Natural killer cell (primary cell): ENCODE results near the gene TLDC2. TPM values are rescaled to one million over a fixed set of nuclear protein-coding genes. Genes with fewer than 3 reads are reported as not detected.

Source experiments
- ATAC-seq, 3 donors: fragments of 150-1000 bp in 2 of 3; fragments of 200-7000 bp in 1 of 3; cut with Tn5 transposase; 1 replicate in 1 of 3; 2 replicates in 2 of 3; pipeline ENCODE4 v1.10.0; 2021; ENCODE audit warnings: mild to moderate bottlenecking in 2 of 3, moderate library complexity in 2 of 3
- DNase-seq, 2 donors: peaks; one replicate each; pipeline versions ENCODE4 v3.0.0 to v3.0.0-alpha.2; 2013 to 2021; ENCODE audit warnings: mixed read lengths in 1 of 2
- H3K27ac ChIP-seq: one replicate; pipeline ENCODE4 v1.5.1; 2013; ENCODE audit warnings: mild to moderate bottlenecking, low read length
- H3K27me3 ChIP-seq: one replicate; pipeline ENCODE4 v1.6.1; 2013; ENCODE audit warnings: low read length; ENCODE audit not compliant: control insufficient read depth, insufficient read depth
- H3K36me3 ChIP-seq: one replicate; pipeline ENCODE4 v1.6.1; 2013; ENCODE audit warnings: low read length; ENCODE audit not compliant: control insufficient read depth, insufficient read depth
- H3K4me1 ChIP-seq: one replicate; pipeline ENCODE4 v1.6.1; 2013; ENCODE audit warnings: low read length; ENCODE audit not compliant: control insufficient read depth, insufficient read depth
- H3K4me3 ChIP-seq: one replicate; pipeline ENCODE4 v1.5.1; 2013; ENCODE audit warnings: low read length
- H3K9me3 ChIP-seq: one replicate; pipeline ENCODE4 v1.6.1; 2013; ENCODE audit warnings: low read length; ENCODE audit not compliant: control insufficient read depth, insufficient read depth
- H3K27ac Mint-ChIP-seq, 2 donors: one replicate each; pipeline ENCODE4 v1.8.0; 2022; ENCODE audit warnings: mild to moderate bottlenecking in 2 of 2, mixed read lengths in 2 of 2, moderate library complexity in 1 of 2
- H3K27me3 Mint-ChIP-seq, 2 donors: one replicate each; pipeline ENCODE4 v1.8.0; 2022; ENCODE audit warnings: low read depth in 2 of 2, mixed read lengths in 2 of 2
- H3K36me3 Mint-ChIP-seq: one replicate; pipeline ENCODE4 v1.8.0; 2022; ENCODE audit warnings: mixed read lengths
- H3K4me1 Mint-ChIP-seq, 2 donors: one replicate each; pipeline ENCODE4 v1.8.0; 2022; ENCODE audit warnings: mixed read lengths in 2 of 2
- H3K4me3 Mint-ChIP-seq: one replicate; pipeline ENCODE4 v1.8.0; 2022; ENCODE audit warnings: mild to moderate bottlenecking, moderate library complexity, mixed read lengths
- H3K9me3 Mint-ChIP-seq, 2 donors: one replicate each; pipeline ENCODE4 v1.8.0; 2022; ENCODE audit warnings: mixed read lengths in 2 of 2
- WGBS: methylation state at CpG from one replicate; pipeline ENCODE4 v1.1.7; 2013; ENCODE audit warnings: missing lambda C conversion rate; ENCODE audit not compliant: insufficient coverage; 5-methylcytosine and 5-hydroxymethylcytosine counted together
- intact Hi-C: fragments of 100-400 bp; cut with micrococcal nuclease; formaldehyde crosslinking; loops from one replicate; pipeline ENCODE4 v1.14.2; 2022
- total RNA-seq, 4 donors: library from RNA; stranded (reverse); fragments of 120-200 nt in 1 of 4; gene quantifications; one replicate each; pipeline versions ENCODE4 v1.2.3 to v1.2.4, GENCODE V29; 2013 to 2022
- TF ChIP-seq, protein P1 (sequence below): fragments of 200-600 bp; IDR thresholded peaks from one replicate; pipeline ENCODE4 v1.8.0; 2022; ENCODE audit warnings: antibody characterized with exemption

Gene TLDC2
- total RNA-seq, 3 donors from 2014 or later (not counting 1 experiment from before 2014, with no cell fraction given) = 1.4 TPM; not detected in 2

DNA sequence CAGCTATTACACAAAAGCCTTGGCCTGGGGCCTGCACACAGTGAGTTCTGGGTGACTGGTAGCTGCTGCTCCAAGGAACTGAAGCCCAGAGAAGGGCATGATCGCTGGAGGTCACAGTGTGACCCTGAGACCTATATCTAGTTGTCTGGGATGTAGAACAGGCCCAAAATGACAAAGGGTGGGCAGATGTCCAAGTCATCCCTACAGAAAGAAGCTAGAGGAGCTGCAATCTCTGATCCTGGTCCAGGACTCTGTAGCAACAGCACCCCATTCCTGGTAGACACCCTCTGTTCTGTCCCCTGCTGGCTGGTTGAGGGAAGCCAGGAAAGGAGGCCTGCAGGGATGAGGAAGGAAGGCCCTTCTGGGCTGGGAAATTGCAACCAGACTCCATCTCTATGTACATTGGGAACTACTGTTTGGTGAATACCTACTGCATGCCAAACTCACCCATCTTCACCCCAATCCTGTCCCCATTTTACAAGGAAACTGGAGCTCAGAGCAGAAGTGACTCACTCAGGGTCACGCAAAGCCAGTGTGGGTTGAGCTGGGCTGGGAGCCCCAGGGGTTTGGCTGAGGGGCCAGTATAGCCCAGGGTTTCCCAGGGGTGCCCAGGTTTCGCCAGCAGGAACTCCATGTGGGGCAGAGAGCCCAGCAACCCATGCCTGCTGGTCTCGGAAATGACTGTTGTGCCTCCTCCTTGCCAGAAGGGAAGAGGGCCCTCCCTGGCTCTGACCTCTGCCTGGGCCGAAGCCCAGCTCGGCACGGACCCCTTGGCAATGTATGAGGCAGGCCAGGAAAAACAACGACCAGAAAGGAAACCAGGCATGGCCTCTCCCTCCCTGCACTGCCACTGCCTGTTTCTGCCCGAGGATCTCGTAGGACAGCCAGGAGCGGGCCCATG is 44.9 kb upstream of the TLDC2 start:
- peaks cover 16% of the 10 kb centered on the region for H3K4me1 ChIP-seq
- ATAC-seq = no peak
- Mint-ChIP-seq H3K4me3 (no peak overlapping the region), H3K27ac (no peak overlapping the region), H3K4me1 (peaks cover 0 to 12% of the 10 kb centered on the region in 2 donors), H3K27me3 (no peaks in the 10 kb centered on the region), H3K9me3 (no peaks in the 10 kb centered on the region), H3K36me3 (no peaks in the 10 kb centered on the region)
- H3K9me3 ChIP-seq = no peaks in the 10 kb centered on the region
- WGBS = 93% methylated on average over 11 of the region's 11 CpGs
- no peak for DNase-seq
- TF ChIP-seq, protein P1, sequence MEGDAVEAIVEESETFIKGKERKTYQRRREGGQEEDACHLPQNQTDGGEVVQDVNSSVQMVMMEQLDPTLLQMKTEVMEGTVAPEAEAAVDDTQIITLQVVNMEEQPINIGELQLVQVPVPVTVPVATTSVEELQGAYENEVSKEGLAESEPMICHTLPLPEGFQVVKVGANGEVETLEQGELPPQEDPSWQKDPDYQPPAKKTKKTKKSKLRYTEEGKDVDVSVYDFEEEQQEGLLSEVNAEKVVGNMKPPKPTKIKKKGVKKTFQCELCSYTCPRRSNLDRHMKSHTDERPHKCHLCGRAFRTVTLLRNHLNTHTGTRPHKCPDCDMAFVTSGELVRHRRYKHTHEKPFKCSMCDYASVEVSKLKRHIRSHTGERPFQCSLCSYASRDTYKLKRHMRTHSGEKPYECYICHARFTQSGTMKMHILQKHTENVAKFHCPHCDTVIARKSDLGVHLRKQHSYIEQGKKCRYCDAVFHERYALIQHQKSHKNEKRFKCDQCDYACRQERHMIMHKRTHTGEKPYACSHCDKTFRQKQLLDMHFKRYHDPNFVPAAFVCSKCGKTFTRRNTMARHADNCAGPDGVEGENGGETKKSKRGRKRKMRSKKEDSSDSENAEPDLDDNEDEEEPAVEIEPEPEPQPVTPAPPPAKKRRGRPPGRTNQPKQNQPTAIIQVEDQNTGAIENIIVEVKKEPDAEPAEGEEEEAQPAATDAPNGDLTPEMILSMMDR = no peak
- no peak overlapping the region for H3K4me3 ChIP-seq
- intact Hi-C loops = no loop called here
- H3K27me3 ChIP-seq = no peaks in the 10 kb centered on the region
- H3K36me3 ChIP-seq = no peaks in the 10 kb centered on the region
- H3K27ac ChIP-seq = no peak overlapping the region

DNA sequence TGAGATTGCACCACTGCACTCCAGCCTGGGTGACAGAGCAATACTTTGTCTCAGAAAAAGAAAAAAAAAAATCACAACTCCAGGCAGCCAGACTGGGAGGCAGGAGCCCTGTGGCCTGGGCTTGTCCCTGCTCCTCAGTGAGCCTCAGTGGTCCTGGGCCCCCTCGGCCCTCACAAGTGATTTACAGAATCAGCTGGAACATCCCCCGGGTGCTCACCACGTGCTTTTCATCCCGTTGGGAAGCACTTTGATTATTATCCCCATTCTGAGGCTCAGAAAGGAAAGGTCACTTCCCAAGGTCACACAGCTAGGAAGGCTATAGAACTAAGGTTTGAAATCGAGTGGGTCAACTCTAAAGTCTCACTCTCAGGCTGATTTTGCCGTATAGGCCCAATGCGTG is 43.1 kb upstream of the TLDC2 start:
- no peaks in the 10 kb centered on the region for H3K27me3 Mint-ChIP-seq
- H3K4me3 ChIP-seq = no peak overlapping the region
- ATAC-seq (no peak), DNase-seq (no peak)
- TF ChIP-seq, protein P1 = no peak
- no peaks in the 10 kb centered on the region for H3K36me3 Mint-ChIP-seq
- no peaks in the 10 kb centered on the region for H3K27me3 ChIP-seq
- no peak overlapping the region for H3K27ac ChIP-seq
- peaks cover 0 to 18% of the 10 kb centered on the region in 2 donors for H3K4me1 Mint-ChIP-seq
- intact Hi-C loops = no loop called here
- WGBS = 96% methylated on average over 7 of the region's 7 CpGs
- no peaks in the 10 kb centered on the region for H3K36me3 ChIP-seq
- H3K9me3 Mint-ChIP-seq = no peaks in the 10 kb centered on the region
- H3K4me3 Mint-ChIP-seq = no peak overlapping the region
- no peaks in the 10 kb centered on the region for H3K9me3 ChIP-seq
- peaks cover 27% of the 10 kb centered on the region for H3K4me1 ChIP-seq
- H3K27ac Mint-ChIP-seq = no peak overlapping the region

DNA sequence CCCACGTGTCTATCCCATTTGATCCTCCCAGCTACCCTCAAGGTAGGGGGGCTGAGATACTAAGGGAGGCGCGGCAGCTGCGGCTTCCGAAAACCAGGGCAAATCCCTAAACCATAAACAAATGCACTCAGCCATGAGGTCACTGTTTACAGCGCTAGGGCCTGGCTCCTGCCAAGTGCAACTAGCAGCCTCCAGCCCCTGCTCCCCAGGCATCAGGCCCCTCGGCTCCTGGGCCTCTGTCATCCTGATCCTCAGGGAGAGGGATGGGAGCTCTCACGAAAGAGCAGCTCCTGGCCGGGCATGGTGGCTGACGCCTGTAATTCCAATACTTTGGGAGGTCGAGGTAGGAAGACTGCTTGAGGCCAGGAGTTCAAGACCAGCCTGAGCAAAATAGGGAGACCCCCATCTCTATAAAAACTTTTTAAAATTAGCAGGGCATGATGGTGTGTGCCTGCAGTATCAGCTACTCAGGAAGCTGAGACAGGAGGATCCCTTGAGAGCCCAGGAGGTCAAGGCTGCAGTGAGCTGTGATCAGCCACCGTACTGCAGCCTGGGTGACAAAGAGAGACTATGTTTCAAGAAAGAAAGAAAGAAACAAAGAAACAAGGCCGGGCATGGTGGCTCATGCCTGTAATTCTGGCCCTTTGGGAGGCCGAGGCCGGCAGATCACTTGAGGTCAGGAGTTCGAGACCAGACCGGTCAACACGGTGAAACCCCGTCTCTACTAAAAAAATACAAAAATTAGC is 42.5 kb upstream of the TLDC2 start:
- DNase-seq = no peak
- Histone ChIP-seq H3K9me3 (no peaks in the 10 kb centered on the region), H3K27ac (no peak overlapping the region), H3K36me3 (no peaks in the 10 kb centered on the region), H3K27me3 (no peaks in the 10 kb centered on the region), H3K4me3 (no peak overlapping the region), H3K4me1 (peaks cover 26% of the 10 kb centered on the region)
- TF ChIP-seq, protein P1 = no peak
- Mint-ChIP-seq H3K4me3 (no peak overlapping the region), H3K27me3 (no peaks in the 10 kb centered on the region), H3K36me3 (no peaks in the 10 kb centered on the region), H3K4me1 (peaks cover 0 to 18% of the 10 kb centered on the region in 2 donors), H3K9me3 (no peaks in the 10 kb centered on the region), H3K27ac (no peak overlapping the region)
- intact Hi-C loops = no loop called here
- WGBS = 84% methylated on average over 14 of the region's 19 CpGs
- no peak for ATAC-seq
